NCI-H1436 (cell line): ENCODE measurements around the gene CUL9.
A peak's percentile ranks its signal among the peaks of the same experiment; 100 is the strongest.

Experiments
- DNase-seq: peaks from one replicate; lab custom pipeline; 2025; lab: John Stamatoyannopoulos, UW

CUL9 gene

GRCh38 chr6:43257367-43258145 is 75.6 kb downstream of the CUL9 start:
- DNase-seq: no peak

GRCh38 chr6:43258180-43258579 is 76.2 kb downstream of the CUL9 start:
- no peak for DNase-seq

- DNase-seq: no peak
Measured at GRCh38 chr6:43258807-43259686, 77.1 kb downstream of the CUL9 start.

- no peak for DNase-seq
Measured at GRCh38 chr6:43260791-43261190, 78.8 kb downstream of the CUL9 start.

- no peak for DNase-seq
Measured at GRCh38 chr6:43261198-43261597, 79.2 kb downstream of the CUL9 start.

GRCh38 chr6:43262000-43262779 is 80.2 kb downstream of the CUL9 start:
- no peak for DNase-seq

GRCh38 chr6:43262780-43263313 is 80.9 kb downstream of the CUL9 start:
- no peak for DNase-seq

GRCh38 chr6:43263314-43264178 is 81.5 kb downstream of the CUL9 start:
- DNase-seq: peak; percentile 24

- DNase-seq: no peak
Measured at GRCh38 chr6:43264599-43265145, 82.7 kb downstream of the CUL9 start.

- DNase-seq: no peak
Measured at GRCh38 chr6:43265564-43265963, 83.6 kb downstream of the CUL9 start.

GRCh38 chr6:43267619-43268354 is 85.8 kb downstream of the CUL9 start:
- no peak for DNase-seq

- DNase-seq: no peak
Measured at GRCh38 chr6:43268355-43268700, 86.3 kb downstream of the CUL9 start.

GRCh38 chr6:43268782-43269272 is 86.8 kb downstream of the CUL9 start:
- no peak for DNase-seq

- DNase-seq: no peak
Measured at GRCh38 chr6:43269273-43270007, 87.4 kb downstream of the CUL9 start.

- DNase-seq: peak; percentile 18
Measured at GRCh38 chr6:43271103-43271815, 89.3 kb downstream of the CUL9 start.

GRCh38 chr6:43271944-43272343 is 89.9 kb downstream of the CUL9 start:
- DNase-seq: no peak

GRCh38 chr6:43273707-43274106 is 91.7 kb downstream of the CUL9 start:
- no peak for DNase-seq
